ENCODE results near the gene FADS2. TPM values are rescaled to one million over a fixed set of nuclear protein-coding genes. Genes with fewer than 3 reads are reported as not detected.

The FADS2 gene
- total RNA-seq, 1 experiment from 2014 or later, result 14.2 TPM

DNA sequence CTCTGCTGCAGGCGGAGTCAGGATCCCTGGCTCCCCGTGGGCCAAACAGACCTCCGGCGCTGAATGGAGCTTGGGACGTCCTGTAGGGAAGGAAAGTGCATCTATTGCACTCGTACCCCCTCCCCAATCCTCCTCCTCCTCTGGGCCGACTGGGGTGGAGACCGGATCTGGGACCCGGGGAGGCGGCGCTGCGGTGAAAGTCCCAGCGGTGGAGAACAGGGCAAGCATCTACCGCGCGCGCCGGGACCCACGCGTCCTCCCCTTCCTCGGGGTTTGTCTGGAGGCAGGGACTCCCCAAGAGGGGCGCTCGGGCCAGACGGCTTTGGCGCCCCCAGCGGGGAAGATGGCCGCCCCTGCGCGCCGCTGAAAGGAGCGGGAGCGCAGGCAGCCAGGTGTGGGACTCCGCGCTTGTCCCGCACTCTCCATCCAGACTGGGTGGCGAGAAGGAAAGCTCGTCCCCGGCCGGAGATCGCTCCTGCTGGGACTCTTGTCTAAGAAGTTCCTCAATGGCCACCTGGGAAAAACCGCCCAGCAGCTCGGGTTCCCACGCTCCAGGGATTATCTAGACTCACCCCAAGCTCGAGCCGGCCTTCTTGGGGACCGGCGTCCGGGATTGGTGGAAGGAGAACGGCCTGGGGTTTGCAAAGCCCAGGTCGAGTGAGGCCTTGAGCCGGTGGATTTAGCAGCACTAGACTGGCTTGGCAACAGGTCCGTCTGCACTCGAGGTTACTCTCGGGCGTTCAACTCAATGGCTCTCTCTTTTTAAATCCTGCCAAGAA, 718 bp downstream of the FADS2 start:
- no peaks in the 10 kb centered on the region for H3K36me3 ChIP-seq
- peak overlapping the region; percentile 50 for H3K4me3 ChIP-seq
- no peak overlapping the region for H3K27ac ChIP-seq
- H3K9me3 ChIP-seq (replicated peaks), result no peaks in the 10 kb centered on the region
- peak in 1 of 2 experiments; percentile 13 for DNase-seq
- H3K4me1 ChIP-seq, result peaks cover 1% of the 10 kb centered on the region; the same call in 1 of the 2 replicates
- no peaks in the 10 kb centered on the region for H3K27me3 ChIP-seq

DNA sequence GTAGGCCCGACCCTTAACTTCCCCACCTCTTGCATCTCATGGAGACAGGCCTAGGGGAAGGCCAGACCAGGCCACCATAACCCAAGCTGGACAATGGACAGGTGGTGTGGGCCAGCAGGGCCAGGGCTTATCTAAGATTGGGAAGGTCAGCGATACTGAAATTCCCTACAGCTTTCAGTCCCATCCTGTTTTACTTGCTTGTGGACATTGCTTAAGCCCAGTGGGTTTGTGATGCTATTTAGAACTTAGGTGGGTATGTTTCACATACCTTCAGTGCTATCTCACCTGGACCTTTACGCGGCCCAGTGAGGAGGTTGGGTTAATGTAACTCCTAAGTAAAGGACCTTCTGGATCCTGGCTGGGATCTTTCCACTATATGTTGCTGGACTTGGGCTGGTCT, 1.7 kb downstream of the FADS2 start:
- H3K4me3 ChIP-seq, result no peak overlapping the region
- peaks cover 10% of the 10 kb centered on the region for H3K4me1 ChIP-seq
- no peaks in the 10 kb centered on the region for H3K36me3 ChIP-seq
- no peak overlapping the region for H3K27ac ChIP-seq
- no peaks in the 10 kb centered on the region for H3K9me3 ChIP-seq (replicated peaks)
- no peak for DNase-seq
- H3K27me3 ChIP-seq, result no peaks in the 10 kb centered on the region

DNA sequence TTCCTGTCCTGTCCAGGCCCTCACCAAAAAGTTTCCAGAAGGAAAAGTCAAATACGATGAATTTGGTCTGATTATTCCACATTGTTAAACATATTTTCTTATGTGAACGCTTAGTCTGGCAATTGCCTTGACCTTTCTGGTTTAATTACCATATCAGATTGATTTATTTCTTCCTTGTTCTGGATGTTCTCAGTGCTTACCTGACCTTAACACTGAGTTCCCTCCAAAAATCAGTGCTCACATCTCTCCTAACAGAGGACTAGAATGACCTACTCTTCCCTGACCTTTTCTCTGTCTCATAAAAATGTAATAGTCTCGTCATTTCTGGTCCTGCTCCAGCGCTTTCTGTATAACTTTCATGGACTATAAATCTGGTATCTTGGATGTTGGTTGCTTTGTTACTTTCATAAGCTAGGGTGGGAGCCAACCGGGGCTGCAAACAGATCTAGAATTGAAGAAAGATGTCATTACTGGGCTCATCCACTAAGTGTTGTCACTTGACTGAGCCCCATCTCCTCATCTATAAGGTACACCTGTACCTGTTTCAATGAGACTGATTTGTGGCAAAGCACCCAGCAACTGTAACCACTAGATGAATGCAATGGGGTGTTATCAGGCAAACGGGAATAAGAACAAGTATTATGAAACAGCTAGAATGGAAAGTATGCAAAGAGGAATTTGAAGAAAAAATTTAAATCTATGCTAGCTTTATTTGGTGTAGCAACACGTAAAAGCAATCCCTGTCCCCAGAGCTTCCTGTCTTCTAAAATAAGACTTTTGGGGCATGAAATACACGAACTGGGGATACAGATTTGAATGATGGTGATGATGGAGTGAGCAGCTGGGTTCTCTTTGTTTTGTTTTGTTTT, 2.4 kb downstream of the FADS2 start:
- Histone ChIP-seq H3K4me1 (peaks cover 10% of the 10 kb centered on the region), H3K36me3 (no peaks in the 10 kb centered on the region), H3K4me3 (no peak overlapping the region), H3K9me3 (replicated peaks) (no peaks in the 10 kb centered on the region), H3K27me3 (no peaks in the 10 kb centered on the region), H3K27ac (no peak overlapping the region)
- no peak for DNase-seq

DNA sequence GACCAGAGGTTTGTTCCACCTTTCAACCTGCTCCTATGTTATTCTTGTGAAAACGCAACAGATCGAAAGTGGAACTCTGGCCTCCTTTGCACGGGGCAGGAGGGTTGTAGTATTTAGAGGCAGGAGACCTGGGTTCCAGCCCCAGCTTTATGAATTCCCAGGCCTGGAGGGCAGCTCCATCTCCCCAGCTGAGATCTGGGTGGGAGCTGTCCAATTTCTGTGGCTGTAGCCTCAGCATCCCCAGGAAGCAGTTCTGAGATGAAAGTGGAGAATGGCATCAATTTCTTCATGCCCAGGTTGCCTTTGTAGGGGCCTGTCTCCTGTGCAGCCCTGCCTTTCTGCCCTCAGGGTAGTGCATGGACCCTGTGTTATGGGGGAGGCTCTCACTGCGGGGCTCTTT, 4.1 kb downstream of the FADS2 start:
- Histone ChIP-seq H3K9me3 (replicated peaks) (no peaks in the 10 kb centered on the region), H3K4me3 (no peak overlapping the region), H3K4me1 (peaks cover 10% of the 10 kb centered on the region), H3K36me3 (no peaks in the 10 kb centered on the region), H3K27ac (no peak overlapping the region), H3K27me3 (no peaks in the 10 kb centered on the region)
- DNase-seq, result no peak

DNA sequence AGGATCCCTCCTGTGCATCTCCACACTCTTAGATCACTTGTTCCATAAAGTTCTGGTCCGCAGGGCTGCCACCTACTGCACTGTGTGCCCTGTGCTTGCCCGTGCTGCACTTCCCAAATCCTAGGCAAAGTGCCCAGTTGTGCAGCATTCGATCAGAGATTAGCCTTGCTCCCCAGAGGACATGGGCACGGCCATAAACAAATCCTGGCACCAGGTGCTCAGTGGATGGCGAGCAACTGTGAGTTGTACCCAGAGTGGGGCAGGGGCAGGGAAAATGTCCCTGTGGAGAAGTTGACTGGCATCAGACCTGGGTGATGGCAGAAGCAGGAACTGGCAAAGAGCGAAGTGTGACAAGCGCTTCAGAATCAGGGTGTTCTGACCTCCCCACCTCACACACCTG, 4.7 kb downstream of the FADS2 start:
- no peak overlapping the region for H3K4me3 ChIP-seq
- H3K36me3 ChIP-seq, result no peaks in the 10 kb centered on the region
- no peak for DNase-seq
- peaks cover 10% of the 10 kb centered on the region for H3K4me1 ChIP-seq
- no peak overlapping the region for H3K27ac ChIP-seq
- no peaks in the 10 kb centered on the region for H3K27me3 ChIP-seq
- H3K9me3 ChIP-seq (replicated peaks), result no peaks in the 10 kb centered on the region

DNA sequence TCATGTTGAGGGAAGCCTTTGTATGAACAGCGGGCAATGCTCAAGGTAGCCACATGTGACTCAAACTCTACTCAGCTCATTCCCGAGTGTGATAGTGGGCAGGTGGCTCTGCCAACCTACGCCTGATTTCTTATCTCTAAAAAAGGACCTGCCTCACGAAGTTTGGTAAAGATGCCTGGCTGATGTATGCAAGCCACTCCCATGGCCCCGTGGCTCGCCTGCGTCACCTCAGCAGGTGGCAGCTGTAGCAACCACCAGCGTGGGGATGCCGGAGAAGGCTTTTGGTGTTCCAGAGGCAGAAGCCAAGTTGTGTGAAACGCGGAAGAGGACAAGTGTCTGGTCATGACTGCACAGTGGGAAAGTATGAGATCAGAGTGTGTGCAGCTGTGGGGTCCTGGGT, 5.4 kb downstream of the FADS2 start:
- H3K27me3 ChIP-seq, result no peaks in the 10 kb centered on the region
- no peak overlapping the region for H3K4me3 ChIP-seq
- H3K27ac ChIP-seq, result no peak overlapping the region
- no peak for DNase-seq
- H3K36me3 ChIP-seq, result no peaks in the 10 kb centered on the region
- H3K4me1 ChIP-seq, result peaks cover 10% of the 10 kb centered on the region
- H3K9me3 ChIP-seq (replicated peaks), result no peaks in the 10 kb centered on the region

DNA sequence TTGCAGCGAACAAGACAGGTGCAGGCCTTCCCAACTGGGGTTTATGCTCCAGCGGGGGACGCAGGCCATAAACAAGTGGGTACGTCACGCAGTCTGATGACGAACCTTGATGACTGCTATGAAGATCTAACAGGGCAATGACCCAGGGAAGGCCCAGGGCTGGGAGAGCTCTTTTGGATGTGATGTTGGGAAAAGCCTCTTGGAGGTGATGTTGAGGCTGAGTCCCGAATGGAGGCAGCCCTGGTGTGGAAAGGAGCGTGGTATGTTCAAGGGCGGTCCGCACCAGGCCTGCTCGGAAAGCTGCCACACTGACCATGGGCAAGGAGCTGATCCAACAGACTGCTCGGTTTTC, 5.8 kb downstream of the FADS2 start:
- Histone ChIP-seq H3K4me1 (peaks cover 10% of the 10 kb centered on the region), H3K36me3 (no peaks in the 10 kb centered on the region), H3K4me3 (no peak overlapping the region), H3K9me3 (replicated peaks) (no peaks in the 10 kb centered on the region), H3K27ac (peak overlapping the region; percentile 48), H3K27me3 (no peaks in the 10 kb centered on the region)
- DNase-seq, result no peak

DNA sequence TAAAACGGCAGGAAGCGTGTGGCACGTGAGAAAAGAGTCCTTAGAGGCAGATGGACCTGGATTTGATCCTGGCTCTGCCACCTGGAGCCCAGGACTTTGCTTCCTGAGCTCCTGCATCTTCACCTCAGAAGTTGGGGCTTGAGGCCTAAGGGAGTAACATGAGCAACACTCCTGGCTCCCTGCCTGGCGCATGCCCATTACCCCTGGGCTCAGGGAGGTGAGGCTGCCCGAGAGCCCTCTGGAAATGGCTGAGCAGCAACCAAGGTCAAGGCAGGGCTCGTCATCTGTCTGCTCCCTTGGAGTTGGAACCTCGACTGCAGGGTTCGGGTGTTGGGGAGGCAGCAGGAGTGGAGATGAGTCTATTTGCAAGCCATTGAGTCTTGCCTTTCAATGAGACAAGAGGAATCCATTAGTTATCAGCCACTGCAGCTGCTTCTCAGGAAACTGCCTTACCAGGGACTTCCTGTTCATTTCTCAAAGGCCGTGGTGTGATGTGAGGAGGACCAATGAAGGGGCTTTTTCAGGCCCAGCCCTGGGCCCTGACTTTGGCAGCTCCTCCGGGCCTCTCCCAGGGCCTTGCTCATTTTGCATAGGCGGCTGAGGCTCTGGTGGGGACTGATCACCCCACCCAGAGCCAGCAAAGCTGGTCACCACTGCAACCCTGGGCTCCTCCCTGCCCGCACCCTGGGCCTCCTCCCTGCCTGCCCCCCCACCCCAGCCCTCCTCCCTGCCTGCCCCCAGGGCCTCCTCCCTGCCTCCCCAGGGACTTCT, 6.4 kb downstream of the FADS2 start:
- Histone ChIP-seq H3K27me3 (no peaks in the 10 kb centered on the region), H3K27ac (peak overlapping the region; percentile 48), H3K4me3 (no peak overlapping the region), H3K36me3 (no peaks in the 10 kb centered on the region), H3K4me1 (peaks cover 10% of the 10 kb centered on the region), H3K9me3 (replicated peaks) (no peaks in the 10 kb centered on the region)
- peak; percentile 78 to 87 for DNase-seq

DNA sequence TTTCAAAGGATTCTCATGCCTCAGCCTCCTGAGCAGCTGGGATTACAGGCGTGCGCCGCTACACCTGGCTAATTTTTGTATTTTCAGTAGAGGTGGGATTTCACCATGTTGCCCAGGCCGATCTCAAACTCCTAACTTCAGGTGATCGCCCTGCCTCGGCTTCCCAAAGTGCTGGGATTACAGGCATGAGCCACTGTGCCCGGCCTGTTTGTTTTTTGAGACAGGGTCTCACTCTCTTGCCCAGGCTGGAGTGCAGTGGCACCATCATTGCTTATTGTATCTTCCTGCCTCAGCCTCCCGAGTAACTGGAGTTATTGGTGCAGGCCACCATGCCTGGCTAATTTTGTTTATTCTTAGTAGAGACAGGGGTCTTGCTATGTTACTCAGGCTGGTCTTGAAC, 8.1 kb downstream of the FADS2 start:
- H3K36me3 ChIP-seq, result no peaks in the 10 kb centered on the region
- H3K4me1 ChIP-seq, result peaks cover 10% of the 10 kb centered on the region
- no peak overlapping the region for H3K27ac ChIP-seq

DNA sequence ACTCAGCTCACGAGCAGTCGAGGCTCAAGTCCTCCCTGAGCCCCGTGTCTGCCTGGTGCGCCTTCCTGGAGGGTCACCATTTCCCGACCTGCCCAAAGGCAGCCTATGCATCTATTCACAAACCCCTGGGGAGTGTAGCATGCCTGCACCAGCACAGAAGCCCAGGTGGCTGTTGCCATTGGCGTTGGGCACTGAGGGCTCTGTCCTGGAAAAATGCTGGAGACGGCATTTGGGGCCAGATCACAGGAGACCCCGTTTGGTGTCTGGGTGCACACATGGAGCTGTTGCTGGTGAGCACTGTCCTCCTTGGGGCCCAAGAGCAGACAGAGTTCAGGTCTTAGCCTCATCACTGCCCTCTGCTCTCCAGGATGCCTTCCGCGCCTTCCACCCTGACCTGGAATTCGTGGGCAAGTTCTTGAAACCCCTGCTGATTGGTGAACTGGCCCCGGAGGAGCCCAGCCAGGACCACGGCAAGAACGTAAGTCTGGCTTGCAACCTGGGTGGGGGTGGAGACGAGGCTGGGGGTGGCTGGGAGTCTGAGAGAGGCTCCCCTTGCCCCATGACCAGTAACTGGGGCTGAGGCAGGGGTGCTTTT, 9.4 kb downstream of the FADS2 start:
- Histone ChIP-seq H3K9me3 (replicated peaks) (no peaks in the 10 kb centered on the region), H3K4me3 (no peak overlapping the region)

More for the DNA sequence above, 8.1 kb downstream of the FADS2 start:
- Histone ChIP-seq H3K9me3 (replicated peaks) (no peaks in the 10 kb centered on the region), H3K27me3 (no peaks in the 10 kb centered on the region), H3K4me3 (no peak overlapping the region)
- DNase-seq, result no peak

DNA sequence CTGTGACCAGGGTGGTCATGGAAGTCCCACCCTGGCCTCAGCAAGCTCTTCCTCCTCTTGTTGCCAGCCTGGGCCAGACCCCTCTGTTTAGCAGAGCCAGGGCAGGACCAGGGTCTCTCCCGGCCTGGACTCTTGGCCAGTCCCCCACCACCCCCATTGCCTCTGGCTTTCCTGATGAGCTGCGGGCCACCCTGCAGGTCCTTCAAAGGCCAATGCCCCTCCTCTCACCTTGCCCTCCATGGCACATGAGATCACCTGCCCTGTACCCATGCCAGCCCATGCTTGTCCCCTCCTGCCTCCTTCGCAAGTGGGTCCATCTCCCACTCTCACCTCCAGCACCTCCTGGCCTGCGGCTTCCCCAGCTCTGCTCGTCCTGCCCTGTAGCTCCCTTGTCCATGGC, 10.4 kb downstream of the FADS2 start:
- Histone ChIP-seq H3K27me3 (no peaks in the 10 kb centered on the region), H3K36me3 (no peaks in the 10 kb centered on the region), H3K27ac (no peak overlapping the region), H3K4me1 (peaks cover 10% of the 10 kb centered on the region), H3K4me3 (no peak overlapping the region), H3K9me3 (replicated peaks) (no peaks in the 10 kb centered on the region)
- no peak for DNase-seq

More for the DNA sequence above, 9.4 kb downstream of the FADS2 start:
- Histone ChIP-seq H3K36me3 (no peaks in the 10 kb centered on the region), H3K27me3 (no peaks in the 10 kb centered on the region), H3K4me1 (peaks cover 10% of the 10 kb centered on the region), H3K27ac (no peak overlapping the region)
- DNase-seq, result no peak

DNA sequence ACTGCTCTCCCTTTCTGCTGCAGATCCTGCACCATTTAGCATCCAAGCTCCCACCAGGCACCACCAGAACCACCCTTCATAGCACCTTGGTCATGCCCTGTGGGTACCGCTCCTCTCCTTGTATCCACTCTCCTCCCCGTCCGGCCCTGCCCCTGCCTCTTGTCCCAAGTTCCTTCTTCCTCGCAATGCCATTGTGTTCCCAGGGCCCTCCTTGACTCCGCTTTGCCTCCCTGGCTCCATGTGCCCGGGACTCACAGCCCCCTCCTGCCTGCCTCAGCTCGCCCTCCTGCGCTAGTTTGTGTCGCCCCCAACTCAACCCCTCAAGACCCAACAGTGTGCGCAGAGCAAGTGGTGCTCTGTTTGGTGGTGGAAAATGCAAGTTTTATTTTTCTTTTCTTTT, 10.8 kb downstream of the FADS2 start:
- H3K27ac ChIP-seq, result no peak overlapping the region
- H3K27me3 ChIP-seq, result no peaks in the 10 kb centered on the region
- DNase-seq, result no peak
- no peaks in the 10 kb centered on the region for H3K36me3 ChIP-seq
- no peak overlapping the region for H3K4me3 ChIP-seq
- H3K4me1 ChIP-seq, result peaks cover 7% of the 10 kb centered on the region
- no peaks in the 10 kb centered on the region for H3K9me3 ChIP-seq (replicated peaks)

DNA sequence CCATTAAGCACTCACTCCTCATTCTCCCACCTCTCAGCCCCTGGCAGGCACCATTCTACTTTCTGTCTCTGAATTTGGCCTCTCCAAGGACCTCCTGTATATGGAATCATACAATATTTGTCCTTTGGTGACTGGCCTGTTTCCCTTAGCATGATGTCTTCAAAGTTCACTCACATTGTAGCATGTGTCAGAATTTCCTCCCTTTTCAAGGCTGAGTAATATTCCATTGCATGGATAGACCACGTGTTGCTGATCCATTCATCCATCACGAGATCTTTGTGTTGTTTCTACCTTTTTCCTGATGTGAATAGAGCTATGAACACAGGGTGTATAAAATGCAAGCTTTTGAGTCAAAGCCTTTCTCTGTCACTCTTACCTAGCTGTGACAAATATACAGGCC, 11.6 kb downstream of the FADS2 start:
- DNase-seq, result no peak
- H3K36me3 ChIP-seq, result no peaks in the 10 kb centered on the region
- H3K9me3 ChIP-seq (replicated peaks), result no peaks in the 10 kb centered on the region
- H3K4me1 ChIP-seq, result no peaks in the 10 kb centered on the region; the same call in 1 of the 2 replicates
- H3K27ac ChIP-seq, result no peak overlapping the region
- no peak overlapping the region for H3K4me3 ChIP-seq
- H3K27me3 ChIP-seq, result no peaks in the 10 kb centered on the region

DNA sequence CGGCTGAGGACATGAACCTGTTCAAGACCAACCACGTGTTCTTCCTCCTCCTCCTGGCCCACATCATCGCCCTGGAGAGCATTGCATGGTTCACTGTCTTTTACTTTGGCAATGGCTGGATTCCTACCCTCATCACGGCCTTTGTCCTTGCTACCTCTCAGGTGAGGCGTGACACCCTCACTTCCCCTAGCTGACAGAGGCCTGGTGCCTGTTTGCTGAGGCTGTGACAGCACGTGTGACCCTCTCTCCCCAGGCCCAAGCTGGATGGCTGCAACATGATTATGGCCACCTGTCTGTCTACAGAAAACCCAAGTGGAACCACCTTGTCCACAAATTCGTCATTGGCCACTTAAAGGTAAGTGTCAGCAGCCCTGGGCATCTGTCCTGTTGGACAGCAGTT, 12.3 kb downstream of the FADS2 start:
- Histone ChIP-seq H3K9me3 (replicated peaks) (no peaks in the 10 kb centered on the region), H3K4me1 (no peaks in the 10 kb centered on the region; the same call in 1 of the 2 replicates), H3K36me3 (no peaks in the 10 kb centered on the region), H3K27ac (no peak overlapping the region), H3K4me3 (no peak overlapping the region), H3K27me3 (no peaks in the 10 kb centered on the region)
- no peak for DNase-seq

All from SJCRH30 (cell line).